Loucy (cell line): Measurements from ENCODE around the gene LTA.

ENCODE experiments used
- H2AFZ ChIP-seq: fragments of 200-600 bp; sonication (generic); 2 replicates; pipeline ENCODE4 v1.6.0; 2016; ENCODE audit warnings: antibody characterized with exemption, mild to moderate bottlenecking, low read length, moderate library complexity
- H3F3A ChIP-seq: fragments of 200-600 bp; 2 replicates; pipeline ENCODE4 v1.6.0; 2016; ENCODE audit warnings: antibody characterized with exemption, low read depth, mild to moderate bottlenecking
- H3K27me3 ChIP-seq: fragments of 200-600 bp; sonication (generic); 2 replicates; pipeline ENCODE4 v1.6.1; 2014; ENCODE audit warnings: low read length, mild to moderate bottlenecking; ENCODE audit not compliant: insufficient read depth, poor library complexity, severe bottlenecking
- H3K36me3 ChIP-seq: fragments of 200-600 bp; sonication (generic); 2 replicates; pipeline ENCODE4 v1.6.1; 2016; ENCODE audit warnings: low read length; ENCODE audit not compliant: insufficient read depth
- H3K4me1 ChIP-seq: fragments of 200-600 bp; sonication (generic); 2 replicates; pipeline ENCODE4 v1.5.1; 2014; ENCODE audit warnings: low read length, mild to moderate bottlenecking; ENCODE audit not compliant: insufficient read depth, poor library complexity, severe bottlenecking
- H3K4me2 ChIP-seq: fragments of 200-600 bp; sonication (generic); 2 replicates; pipeline ENCODE4 v1.6.0; 2014; ENCODE audit warnings: antibody characterized with exemption, low read length, low read depth, mild to moderate bottlenecking; ENCODE audit not compliant: poor library complexity, severe bottlenecking
- H3K4me3 ChIP-seq: fragments of 200-600 bp; sonication (generic); 2 replicates; pipeline ENCODE4 v1.5.1; 2014; ENCODE audit warnings: low read length, mild to moderate bottlenecking, mixed read lengths; ENCODE audit not compliant: poor library complexity, severe bottlenecking
- H3K79me2 ChIP-seq: fragments of 200-600 bp; sonication (generic); 2 replicates; pipeline ENCODE4 v1.6.1; 2014; ENCODE audit warnings: low read length; ENCODE audit not compliant: insufficient read depth
- H3K9ac ChIP-seq: fragments of 200-600 bp; sonication (generic); 2 replicates; pipeline ENCODE4 v1.6.0; 2014; ENCODE audit warnings: mild to moderate bottlenecking, low read depth, low read length, moderate library complexity; ENCODE audit not compliant: poor library complexity, severe bottlenecking
- H3K9me2 ChIP-seq: fragments of 200-600 bp; sonication (generic); replicated peaks from 2 replicates; pipeline ENCODE4 v1.6.1; 2016; ENCODE audit warnings: low read depth, low read length, mixed read lengths
- H3K9me3 ChIP-seq: fragments of 200-600 bp; sonication (generic); 2 replicates; pipeline ENCODE4 v1.6.1; 2014; ENCODE audit warnings: mild to moderate bottlenecking, antibody characterized with exemption, low read length, low read depth; ENCODE audit not compliant: insufficient read depth
- H4K20me1 ChIP-seq: fragments of 200-600 bp; sonication (generic); 2 replicates; pipeline ENCODE4 v1.6.0; 2014; ENCODE audit warnings: antibody characterized with exemption, low read length, mild to moderate bottlenecking; ENCODE audit not compliant: insufficient read depth, poor library complexity, severe bottlenecking
- CTCF ChIP-seq: fragments of 200-600 bp; sonication (generic); conservative IDR thresholded peaks from 2 replicates; pipeline ENCODE4 v1.5.1; 2014; ENCODE audit warnings: mild to moderate bottlenecking, antibody characterized with exemption, low read length
- EZH2phosphoT487 ChIP-seq: fragments of 200-600 bp; IDR thresholded peaks from 2 replicates; pipeline ENCODE4 v1.6.1; 2018; ENCODE audit warnings: antibody characterized with exemption, mild to moderate bottlenecking, moderate library complexity, borderline replicate concordance

The LTA gene

GRCh38 chr6:31572041-31572911 is at the start of gene LTA:
LTA (plus strand) TSS chr6:31572289; CDS start chr6:31572743, 454 bp downstream.
- TF ChIP-seq CTCF (no peak), EZH2phosphoT487 (no peak)
- Histone ChIP-seq H2AFZ (no peak within 1 kb of the TSS; the same call in 1 of the 2 replicates), H3K79me2 (no peaks in the 10 kb centered on the region), H4K20me1 (no peaks in the 10 kb centered on the region), H3K9me3 (no peaks in the 10 kb centered on the region), H3K4me3 (no peak within 1 kb of the TSS), H3K4me1 (peaks cover 86% of the 10 kb centered on the region), H3K4me2 (peak within 1 kb of the TSS; percentile 15), H3F3A (0 out of 2 replicates have a peak, but pooled peaks cover 3% of the 10 kb centered on the region), H3K27me3 (no peaks in the 10 kb centered on the region), H3K9me2 (no peaks in the 10 kb centered on the region), H3K36me3 (no peaks in the 10 kb centered on the region), H3K9ac (no peak within 1 kb of the TSS)

- Histone ChIP-seq H3K4me1 (no peaks in the 10 kb centered on the region), H3K9ac (no peak overlapping the region), H3K9me2 (no peaks in the 10 kb centered on the region), H3K4me3 (no peak overlapping the region), H3K4me2 (no peak overlapping the region), H3K79me2 (peaks cover under 1% of the 10 kb centered on the region; the same call in 1 of the 2 replicates), H3F3A (peaks cover 2% of the 10 kb centered on the region; the same call in 1 of the 2 replicates), H3K9me3 (no peaks in the 10 kb centered on the region), H3K36me3 (peaks cover 17% of the 10 kb centered on the region; the same call in 1 of the 2 replicates), H4K20me1 (peaks cover 12% of the 10 kb centered on the region), H3K27me3 (no peaks in the 10 kb centered on the region), H2AFZ (no peak overlapping the region)
- TF ChIP-seq EZH2phosphoT487 (no peak), CTCF (no peak)
Measured at GRCh38 chr6:31525553-31525931, 46.5 kb upstream of the LTA start.

- no peak overlapping the region for H3K4me2 ChIP-seq
- H3K9ac ChIP-seq, result no peak overlapping the region
- peaks cover 6% of the 10 kb centered on the region; the same call in 1 of the 2 replicates for H3K79me2 ChIP-seq
- H2AFZ ChIP-seq, result no peak overlapping the region
- peaks cover 2% of the 10 kb centered on the region; the same call in 1 of the 2 replicates for H3F3A ChIP-seq
- TF ChIP-seq CTCF, result no peak
- TF ChIP-seq EZH2phosphoT487, result no peak
- peaks cover 22% of the 10 kb centered on the region for H3K36me3 ChIP-seq
- no peaks in the 10 kb centered on the region for H3K4me1 ChIP-seq
- no peak overlapping the region for H3K4me3 ChIP-seq
- H3K9me2 ChIP-seq, result no peaks in the 10 kb centered on the region
- no peaks in the 10 kb centered on the region for H3K27me3 ChIP-seq
- peaks cover 17% of the 10 kb centered on the region for H4K20me1 ChIP-seq
- H3K9me3 ChIP-seq, result no peaks in the 10 kb centered on the region
Measured at GRCh38 chr6:31525932-31526591, 46.0 kb upstream of the LTA start.
